CD4-positive, CD25-positive, alpha-beta regulatory T cell (primary cell): ENCODE measurements around the gene FBXW5. TPM values are rescaled to one million over a fixed set of nuclear protein-coding genes. Genes with fewer than 3 reads are reported as not detected.

Experiments
- ATAC-seq, 2 donors: fragments of 150-1000 bp; cut with Tn5 transposase; one replicate each; pipeline ENCODE4 v1.10.0; 2021; ENCODE audit warnings: low read depth in 2 of 2, moderate number of reproducible peaks in 2 of 2, moderate library complexity in 1 of 2
- DNase-seq, 3 donors: peaks; one replicate each; pipeline versions ENCODE4 v3.0.0 to v3.0.0-alpha.2; 2012 to 2022; ENCODE audit warnings: mixed read lengths in 1 of 3
- H3K27ac ChIP-seq: one replicate; pipeline ENCODE4 v1.7.0; 2013; ENCODE audit warnings: mild to moderate bottlenecking, low read length; ENCODE audit not compliant: insufficient read depth, poor library complexity, severe bottlenecking
- H3K27me3 ChIP-seq: one replicate; pipeline ENCODE4 v1.7.0; 2013; ENCODE audit warnings: low read length; ENCODE audit not compliant: control insufficient read depth, insufficient read depth
- H3K36me3 ChIP-seq: one replicate; pipeline ENCODE4 v1.7.0; 2013; ENCODE audit warnings: mild to moderate bottlenecking, low read length, moderate library complexity; ENCODE audit not compliant: control insufficient read depth, insufficient read depth
- H3K4me1 ChIP-seq: 2 replicates; pipeline ENCODE4 v1.7.0; 2013; ENCODE audit warnings: mild to moderate bottlenecking, low read length; ENCODE audit not compliant: insufficient read depth, control insufficient read depth, poor library complexity, severe bottlenecking
- H3K4me3 ChIP-seq: one replicate; pipeline ENCODE4 v1.7.0; 2013; ENCODE audit warnings: low read depth, mild to moderate bottlenecking, low read length, moderate library complexity
- H3K9me3 ChIP-seq, 2 experiments: 1 replicate in 1 of 2; 2 replicates in 1 of 2; pipeline ENCODE4 v1.7.0; 2013; ENCODE audit warnings: low read length in 2 of 2, mild to moderate bottlenecking in 1 of 2, moderate library complexity in 1 of 2; ENCODE audit not compliant: control insufficient read depth in 2 of 2
- H3K27ac Mint-ChIP-seq, 3 donors: one replicate each; pipeline ENCODE4 v1.8.0; 2020 to 2022; ENCODE audit warnings: mild to moderate bottlenecking in 3 of 3, mixed read lengths in 3 of 3, moderate library complexity in 2 of 3
- H3K27me3 Mint-ChIP-seq: one replicate; pipeline ENCODE4 v1.8.0; 2022; ENCODE audit warnings: mild to moderate bottlenecking, mixed read lengths
- H3K36me3 Mint-ChIP-seq: one replicate; pipeline ENCODE4 v1.8.0; 2020; ENCODE audit warnings: mixed read lengths
- H3K4me1 Mint-ChIP-seq, 4 donors: one replicate each; pipeline ENCODE4 v1.8.0; 2020 to 2022; ENCODE audit warnings: mixed read lengths in 4 of 4, mild to moderate bottlenecking in 1 of 4
- H3K4me3 Mint-ChIP-seq, 4 donors: one replicate each; pipeline ENCODE4 v1.8.0; 2020 to 2022; ENCODE audit warnings: mild to moderate bottlenecking in 4 of 4, mixed read lengths in 4 of 4, moderate library complexity in 3 of 4
- H3K9me3 Mint-ChIP-seq, 7 donors: one replicate each; pipeline ENCODE4 v1.8.0; 2020 to 2022; ENCODE audit warnings: mixed read lengths in 7 of 7, mild to moderate bottlenecking in 3 of 7, moderate library complexity in 2 of 7
- polyA plus RNA-seq, 4 donors: library from polyadenylated mRNA; unstranded; fragments of 300-500 nt; fragmentation: Illumina TruSeq; gene quantifications; one replicate each; pipeline ENCODE4 v1.2.3, GENCODE V29; 2021
- total RNA-seq: library from RNA; stranded (reverse); gene quantifications from one replicate; pipeline ENCODE4 v1.2.3, GENCODE V29; 2022

Gene FBXW5
- total and polyA plus RNA-seq, 5 donors from 2014 or later: 91.6 to 134 (median 115) TPM

DNA sequence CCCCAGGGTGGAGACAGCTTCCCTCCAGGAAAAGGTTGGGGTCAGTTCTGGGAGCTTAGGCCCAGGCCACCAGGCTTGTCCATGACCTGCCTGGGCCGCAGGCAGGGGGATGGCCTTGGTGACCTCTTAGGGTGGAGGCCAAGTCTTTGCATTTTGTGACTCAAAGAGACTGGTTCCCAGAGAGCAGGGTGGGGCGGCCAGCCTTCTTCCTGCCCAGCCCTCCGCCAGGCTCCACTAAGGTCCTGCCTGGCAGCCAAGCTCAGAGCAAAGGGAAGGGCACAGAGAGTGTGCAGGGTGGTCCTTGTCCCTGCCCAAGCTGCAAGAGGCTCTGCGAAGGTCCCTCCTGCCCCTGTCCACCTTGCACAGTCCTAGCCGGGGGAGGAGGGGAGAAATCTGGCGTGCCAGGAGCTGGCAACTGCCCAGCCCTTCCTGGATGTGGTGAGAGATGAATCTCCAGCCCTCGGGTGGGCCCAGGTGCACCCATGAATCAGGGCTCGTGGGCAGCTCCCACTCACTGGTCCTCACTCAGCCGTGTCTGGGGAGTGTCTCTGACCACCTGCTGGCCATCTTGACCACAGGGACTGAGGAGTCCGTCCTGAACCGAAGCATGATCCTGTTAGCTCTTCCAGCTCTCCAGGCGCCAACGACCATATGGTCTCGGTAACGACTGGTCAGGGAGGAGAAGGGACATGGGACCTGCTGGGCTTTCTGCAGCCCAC is 30.4 kb upstream of the FBXW5 start:
- H3K9me3 Mint-ChIP-seq: no peaks in the 10 kb centered on the region
- H3K4me3 ChIP-seq: peak overlapping the region; percentile 26
- H3K27ac Mint-ChIP-seq: no peak overlapping the region
- no peaks in the 10 kb centered on the region for H3K36me3 ChIP-seq
- H3K27ac ChIP-seq: no peak overlapping the region
- H3K4me3 Mint-ChIP-seq: peak overlapping the region in 2 of 4 donors; percentile 26 to 31
- ATAC-seq (peak in 1 of 2 donors; percentile 8), DNase-seq (peak in 1 of 3 donors; percentile 67)
- H3K4me1 ChIP-seq: peaks cover 28% of the 10 kb centered on the region
- H3K27me3 Mint-ChIP-seq: peaks cover 5% of the 10 kb centered on the region
- H3K27me3 ChIP-seq: no peaks in the 10 kb centered on the region
- H3K4me1 Mint-ChIP-seq: peaks cover 0 to 23% (median 5%) of the 10 kb centered on the region in 4 donors
- no peaks in the 10 kb centered on the region for H3K36me3 Mint-ChIP-seq
- no peaks in the 10 kb centered on the region for H3K9me3 ChIP-seq

DNA sequence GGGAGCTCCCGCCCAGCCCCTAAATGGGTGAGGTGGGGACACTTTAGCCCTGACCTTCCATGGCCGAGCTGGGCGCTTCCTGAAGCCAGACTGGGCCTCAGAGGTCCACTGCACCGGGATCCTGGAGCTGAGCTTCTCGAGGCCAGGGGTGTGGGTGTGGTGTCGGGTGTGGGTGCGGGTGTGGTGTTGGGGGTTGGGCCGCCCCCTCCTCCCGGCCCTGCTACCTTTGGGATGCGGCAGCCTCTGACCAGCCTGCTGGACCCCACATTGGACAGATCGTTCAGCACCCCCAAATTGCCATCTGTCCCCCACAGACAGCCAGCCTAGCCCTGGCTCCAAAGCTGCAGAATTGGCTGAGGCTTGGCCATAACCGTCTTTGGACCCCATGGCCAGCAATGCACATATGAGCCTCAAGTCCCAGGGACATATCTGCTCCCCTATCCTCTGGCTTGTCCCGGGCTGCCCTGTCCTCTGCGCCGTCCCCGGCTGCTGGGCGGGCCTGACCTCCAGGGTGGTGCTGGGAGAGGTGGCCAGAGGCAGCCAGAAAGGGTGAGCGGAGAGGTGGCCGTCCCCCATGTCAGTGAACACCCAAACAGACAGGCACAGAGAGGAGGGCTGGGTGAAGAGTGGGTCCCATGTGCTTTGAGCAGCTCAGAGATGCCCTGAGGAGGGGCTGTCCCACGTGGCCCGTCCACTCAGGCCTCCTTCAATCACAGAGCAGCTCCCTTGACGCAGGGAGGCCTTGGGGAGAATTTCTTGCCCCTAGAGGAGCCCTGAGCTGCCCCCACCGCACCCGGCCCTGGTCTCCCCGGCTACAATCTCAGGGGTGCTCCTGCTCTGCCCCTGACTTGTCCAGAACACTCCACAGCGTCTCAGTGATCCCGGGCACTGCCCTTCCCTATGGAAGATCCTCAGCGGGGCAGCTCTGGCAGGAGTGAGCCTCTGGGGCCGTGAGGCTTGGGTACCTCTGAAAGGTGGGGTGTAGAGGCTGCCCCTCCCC is 29.4 kb upstream of the FBXW5 start:
- no peak overlapping the region for H3K4me3 Mint-ChIP-seq
- no peaks in the 10 kb centered on the region for H3K36me3 Mint-ChIP-seq
- H3K4me3 ChIP-seq: no peak overlapping the region
- H3K27me3 ChIP-seq: no peaks in the 10 kb centered on the region
- ATAC-seq (no peak), DNase-seq (no peak)
- H3K27me3 Mint-ChIP-seq: peaks cover 5% of the 10 kb centered on the region
- H3K27ac ChIP-seq: no peak overlapping the region
- H3K4me1 ChIP-seq: peaks cover 28% of the 10 kb centered on the region
- H3K27ac Mint-ChIP-seq: no peak overlapping the region
- H3K36me3 ChIP-seq: no peaks in the 10 kb centered on the region
- no peaks in the 10 kb centered on the region for H3K9me3 ChIP-seq
- peaks cover 0 to 23% (median 5%) of the 10 kb centered on the region in 4 donors for H3K4me1 Mint-ChIP-seq
- H3K9me3 Mint-ChIP-seq: no peaks in the 10 kb centered on the region

GRCh38 chr9:136972743-136973142 is 28.2 kb upstream of the FBXW5 start:
- no peak overlapping the region for H3K4me3 ChIP-seq
- no peak overlapping the region for H3K27ac ChIP-seq
- H3K27ac Mint-ChIP-seq: no peak overlapping the region
- H3K9me3 ChIP-seq: no peaks in the 10 kb centered on the region
- H3K36me3 Mint-ChIP-seq: no peaks in the 10 kb centered on the region
- H3K4me1 Mint-ChIP-seq: peaks cover 0 to 23% (median 5%) of the 10 kb centered on the region in 4 donors
- H3K9me3 Mint-ChIP-seq: no peaks in the 10 kb centered on the region
- DNase-seq: no peak
- no peak for ATAC-seq
- no peaks in the 10 kb centered on the region for H3K27me3 ChIP-seq
- H3K4me1 ChIP-seq: peaks cover 26% of the 10 kb centered on the region
- peaks cover 5% of the 10 kb centered on the region for H3K27me3 Mint-ChIP-seq
- no peak overlapping the region for H3K4me3 Mint-ChIP-seq
- H3K36me3 ChIP-seq: no peaks in the 10 kb centered on the region

DNA sequence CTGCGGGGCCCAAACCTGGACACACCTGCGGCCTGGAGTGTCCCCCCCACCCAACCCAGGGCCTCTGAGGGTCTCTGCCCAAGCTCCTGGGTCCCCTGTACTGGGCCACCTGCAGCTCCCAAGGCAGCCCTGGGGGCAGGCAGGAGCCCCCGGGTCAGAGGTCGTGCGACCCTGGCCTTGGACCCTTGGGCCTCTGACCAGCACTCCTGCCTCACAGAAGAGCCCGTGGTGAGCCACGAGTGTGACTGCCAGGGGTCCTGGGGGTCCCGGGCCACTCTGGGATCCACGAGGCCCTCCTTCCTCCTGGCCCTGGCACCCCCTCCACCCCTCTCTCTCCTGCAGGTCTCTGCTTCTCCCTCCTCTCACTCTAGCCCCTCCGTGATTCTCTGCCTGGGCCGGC is 27.8 kb upstream of the FBXW5 start:
- no peak for DNase-seq
- no peaks in the 10 kb centered on the region for H3K27me3 ChIP-seq
- H3K4me1 ChIP-seq: peaks cover 21% of the 10 kb centered on the region
- Mint-ChIP-seq H3K27ac (no peak overlapping the region), H3K9me3 (no peaks in the 10 kb centered on the region), H3K36me3 (no peaks in the 10 kb centered on the region), H3K4me3 (no peak overlapping the region), H3K27me3 (peaks cover 5% of the 10 kb centered on the region), H3K4me1 (peaks cover 0 to 23% (median 5%) of the 10 kb centered on the region in 4 donors)
- no peaks in the 10 kb centered on the region for H3K9me3 ChIP-seq
- no peaks in the 10 kb centered on the region for H3K36me3 ChIP-seq
- no peak for ATAC-seq
- no peak overlapping the region for H3K4me3 ChIP-seq
- H3K27ac ChIP-seq: no peak overlapping the region

DNA sequence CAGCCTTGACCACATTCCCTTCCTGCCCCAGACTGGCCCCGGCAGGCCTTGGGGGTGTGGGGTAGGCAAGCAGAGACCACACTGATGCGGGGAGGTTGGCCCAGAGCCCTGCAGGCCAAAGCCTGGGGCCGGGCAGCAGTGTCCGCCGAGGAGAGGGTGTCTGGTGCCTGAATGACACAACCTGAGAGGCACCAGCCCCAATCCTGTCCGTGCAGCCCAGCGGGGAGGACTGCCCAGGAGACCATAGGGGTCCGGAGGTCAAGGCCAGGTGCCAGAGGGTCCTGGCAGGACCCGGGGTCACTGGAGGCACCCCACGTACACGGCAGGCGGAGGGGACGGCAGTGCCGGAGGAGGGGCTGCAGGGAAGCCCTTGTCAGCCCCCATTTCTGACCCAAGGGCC is 27.2 kb upstream of the FBXW5 start:
- Mint-ChIP-seq H3K4me1 (peaks cover 0 to 25% (median 5%) of the 10 kb centered on the region in 4 donors), H3K9me3 (no peaks in the 10 kb centered on the region), H3K36me3 (no peaks in the 10 kb centered on the region)

DNA sequence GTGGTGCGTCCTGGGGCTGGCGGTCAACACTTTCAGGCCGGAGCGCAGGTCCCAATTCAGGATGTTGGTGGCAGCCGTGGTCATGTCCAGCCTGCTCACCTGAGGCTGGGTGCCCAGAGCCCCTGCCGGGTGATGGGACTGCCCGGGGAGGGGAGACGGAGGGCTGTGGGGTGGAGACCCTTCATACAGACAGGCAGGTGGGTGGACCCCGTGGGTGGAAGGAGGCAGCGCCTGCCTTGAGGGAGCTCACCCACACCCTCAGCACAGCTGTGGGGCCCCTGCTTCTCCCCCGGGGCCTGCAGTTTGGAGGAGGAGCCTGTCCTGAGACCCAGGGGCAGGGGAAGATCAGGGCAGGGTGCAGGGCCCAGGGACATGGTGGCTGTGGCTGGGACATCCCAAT is 25.8 kb upstream of the FBXW5 start:
- H3K4me3 ChIP-seq: no peak overlapping the region
- DNase-seq (no peak), ATAC-seq (no peak)
- H3K4me3 Mint-ChIP-seq: no peak overlapping the region
- H3K36me3 Mint-ChIP-seq: no peaks in the 10 kb centered on the region
- peaks cover 3% of the 10 kb centered on the region for H3K27me3 Mint-ChIP-seq
- H3K9me3 ChIP-seq: no peaks in the 10 kb centered on the region
- no peak overlapping the region for H3K27ac Mint-ChIP-seq
- no peaks in the 10 kb centered on the region for H3K36me3 ChIP-seq
- H3K27ac ChIP-seq: no peak overlapping the region
- peaks cover 24% of the 10 kb centered on the region for H3K4me1 ChIP-seq
- H3K4me1 Mint-ChIP-seq: peaks cover 0 to 26% (median 13%) of the 10 kb centered on the region in 4 donors
- no peaks in the 10 kb centered on the region for H3K9me3 Mint-ChIP-seq
- H3K27me3 ChIP-seq: no peaks in the 10 kb centered on the region

More for the DNA sequence above, 27.2 kb upstream of the FBXW5 start:
- no peak overlapping the region for H3K4me3 Mint-ChIP-seq
- no peaks in the 10 kb centered on the region for H3K9me3 ChIP-seq
- no peaks in the 10 kb centered on the region for H3K36me3 ChIP-seq
- H3K27ac ChIP-seq: no peak overlapping the region
- no peak overlapping the region for H3K27ac Mint-ChIP-seq
- no peak overlapping the region for H3K4me3 ChIP-seq
- no peaks in the 10 kb centered on the region for H3K27me3 ChIP-seq
- H3K4me1 ChIP-seq: peaks cover 21% of the 10 kb centered on the region
- H3K27me3 Mint-ChIP-seq: peaks cover 5% of the 10 kb centered on the region
- no peak for DNase-seq
- no peak for ATAC-seq

DNA sequence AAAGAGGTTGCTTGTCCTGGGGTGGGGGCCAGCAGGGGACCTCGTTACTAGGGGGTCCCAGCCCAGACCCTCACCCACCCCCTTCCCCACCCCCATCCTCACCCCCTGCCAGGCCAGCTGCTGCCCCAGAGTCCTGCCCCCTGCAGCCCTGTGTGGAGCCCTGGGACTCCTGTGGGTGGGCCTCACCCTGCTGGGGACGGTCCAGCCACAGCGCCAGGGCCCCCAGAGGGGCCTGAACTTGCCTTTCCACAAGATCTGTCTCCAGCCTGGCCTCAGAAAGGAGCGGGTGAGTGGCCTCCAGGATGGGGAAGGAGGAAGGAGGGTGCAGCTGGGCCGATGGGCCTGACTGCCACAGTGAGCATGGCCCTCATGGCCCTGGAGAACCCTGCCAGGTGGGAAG is 25.2 kb upstream of the FBXW5 start:
- Mint-ChIP-seq H3K36me3 (no peaks in the 10 kb centered on the region), H3K4me3 (no peak overlapping the region), H3K27me3 (no peaks in the 10 kb centered on the region), H3K9me3 (no peaks in the 10 kb centered on the region), H3K4me1 (peaks cover 0 to 24% (median 10%) of the 10 kb centered on the region in 4 donors), H3K27ac (no peak overlapping the region)
- DNase-seq (no peak), ATAC-seq (no peak)
- Histone ChIP-seq H3K36me3 (no peaks in the 10 kb centered on the region), H3K27ac (no peak overlapping the region), H3K4me3 (no peak overlapping the region), H3K9me3 (no peaks in the 10 kb centered on the region), H3K27me3 (no peaks in the 10 kb centered on the region), H3K4me1 (peaks cover 24% of the 10 kb centered on the region)
